ENCODE measurements around the gene SNURF. TPM values are rescaled to one million over a fixed set of nuclear protein-coding genes. Genes with fewer than 3 reads are reported as not detected.

Gene SNURF
- total RNA-seq, 1 donor from 2014 or later, result 14.0 TPM

- Mint-ChIP-seq H3K36me3 (ENCODE audit: low read depth) (peaks cover 32% of the 10 kb centered on the region), H3K27ac (ENCODE audit: unreplicated experiment) (no peak overlapping the region), H3K9me3 (peaks cover 8% of the 10 kb centered on the region), H3K27me3 (ENCODE audit: low read depth) (no peaks in the 10 kb centered on the region), H3K4me1 (no peaks in the 10 kb centered on the region), H3K4me3 (no peak overlapping the region)
- no peak for DNase-seq (ENCODE audit: low read depth, low spot score)
- no peak for TF ChIP-seq CTCF (conservative IDR thresholded peaks at IDR 0.05)
Observed at GRCh38 chr15:24986653-24987052, 31.9 kb downstream of the SNURF start.

Other genes with a start within 250 kb of the SNURF start
- gene SNRPN, start within 50 bp of the SNURF start, total RNA-seq, result 125 and 126 TPM in 2 replicates